ENCODE data around the gene LRRC43.

The LRRC43 gene

GRCh38 chr12:122183588-122183940, 641 bp downstream of the LRRC43 start:
- no peak for TF ChIP-seq CTCF (conservative IDR thresholded peaks at IDR 0.05; ENCODE audit: control insufficient read depth, insufficient read depth, low read depth, low read length)
- no peak for DNase-seq (ENCODE audit: low read depth)
- peak overlapping the region; percentile 37 for H3K4me3 ChIP-seq (ENCODE audit: control insufficient read depth, low read depth, low read length)

GRCh38 chr12:122184517-122184916, 1.6 kb downstream of the LRRC43 start:
- no peak overlapping the region for H3K4me3 ChIP-seq (ENCODE audit: control insufficient read depth, low read depth, low read length)
- no peak for TF ChIP-seq CTCF (conservative IDR thresholded peaks at IDR 0.05; ENCODE audit: control insufficient read depth, insufficient read depth, low read depth, low read length)
- DNase-seq (ENCODE audit: low read depth), result no peak

GRCh38 chr12:122185079-122185478, 2.2 kb downstream of the LRRC43 start:
- TF ChIP-seq CTCF (conservative IDR thresholded peaks at IDR 0.05; ENCODE audit: control insufficient read depth, insufficient read depth, low read depth, low read length), result no peak
- no peak overlapping the region for H3K4me3 ChIP-seq (ENCODE audit: control insufficient read depth, low read depth, low read length)
- DNase-seq (ENCODE audit: low read depth), result no peak

- no peak overlapping the region for H3K4me3 ChIP-seq (ENCODE audit: control insufficient read depth, low read depth, low read length)
- no peak for DNase-seq (ENCODE audit: low read depth)
- TF ChIP-seq CTCF (conservative IDR thresholded peaks at IDR 0.05; ENCODE audit: control insufficient read depth, insufficient read depth, low read depth, low read length), result no peak
Observed at GRCh38 chr12:122185494-122186082, 2.7 kb downstream of the LRRC43 start.

- H3K4me3 ChIP-seq (ENCODE audit: control insufficient read depth, low read depth, low read length), result no peak overlapping the region
- no peak for DNase-seq (ENCODE audit: low read depth)
Observed at GRCh38 chr12:122187466-122187865, 4.5 kb downstream of the LRRC43 start.

GRCh38 chr12:122189626-122190475, 6.9 kb downstream of the LRRC43 start:
- no peak for TF ChIP-seq CTCF (conservative IDR thresholded peaks at IDR 0.05; ENCODE audit: control insufficient read depth, insufficient read depth, low read depth, low read length)
- no peak overlapping the region for H3K4me3 ChIP-seq (ENCODE audit: control insufficient read depth, low read depth, low read length)
- no peak for DNase-seq (ENCODE audit: low read depth)

More at GRCh38 chr12:122187466-122187865, 4.5 kb downstream of the LRRC43 start:
- TF ChIP-seq CTCF (conservative IDR thresholded peaks at IDR 0.05; ENCODE audit: control insufficient read depth, insufficient read depth, low read depth, low read length), result no peak
